OCI-LY3 (cell line): ENCODE data around the gene HNRNPA3.
"Not testable (repeated sequence)": the region's sequence is repeated elsewhere in the genome, so short reads cannot be mapped to it uniquely, and the experiment has no call there.

Experiments
- H2AFZ ChIP-seq: fragments of 200-600, 300-600 bp; shearing (Covaris generic); 2 replicates; pipeline ENCODE4 v1.6.0; 2014; ENCODE audit warnings: antibody characterized with exemption, low read depth, low read length
- H3K27ac ChIP-seq: fragments of 200-600, 300-600 bp; sonication (generic); 2 replicates; pipeline ENCODE4 v1.5.1; 2014; ENCODE audit warnings: mild to moderate bottlenecking, low read length, moderate library complexity, mixed read lengths
- H3K27me3 ChIP-seq: fragments of 200-600, 300-600 bp; sonication (generic); 2 replicates; pipeline ENCODE4 v1.6.1; 2014; ENCODE audit warnings: low read depth, low read length, mixed read lengths
- H3K36me3 ChIP-seq: fragments of 200-600, 300-600 bp; sonication (generic); replicated peaks from 2 replicates; pipeline ENCODE3; 2014; ENCODE audit warnings: low read depth, low read length, mixed read lengths
- H3K4me1 ChIP-seq: fragments of 300-600, 200-600 bp; sonication (generic); 2 replicates; pipeline ENCODE4 v1.6.1; 2014; ENCODE audit warnings: low read length, mixed read lengths
- H3K4me2 ChIP-seq: fragments of 200-600, 300-600 bp; sonication (generic); 2 replicates; pipeline ENCODE4 v1.6.1; 2014; ENCODE audit warnings: low read length, mixed read lengths
- H3K4me3 ChIP-seq: fragments of 300-600, 200-600 bp; sonication (generic); 2 replicates; pipeline ENCODE4 v1.5.1; 2014; ENCODE audit warnings: antibody characterized with exemption, mild to moderate bottlenecking, low read length, moderate library complexity
- H3K79me2 ChIP-seq: fragments of 300-600, 200-600 bp; shearing (Covaris generic); 2 replicates; pipeline ENCODE4 v1.6.1; 2014; ENCODE audit warnings: mild to moderate bottlenecking, low read length, mixed read lengths
- H3K9ac ChIP-seq: fragments of 300-600, 200-600 bp; shearing (Covaris generic); 2 replicates; pipeline ENCODE4 v1.6.0; 2014; ENCODE audit warnings: mild to moderate bottlenecking, low read length, moderate library complexity
- H3K9me3 ChIP-seq: fragments of 200-600, 300-600 bp; shearing (Covaris generic); 2 replicates; pipeline ENCODE4 v1.6.1; 2014; ENCODE audit warnings: low read length, mixed read lengths; ENCODE audit not compliant: insufficient read depth
- H4K20me1 ChIP-seq: fragments of 200-600, 300-600 bp; sonication (generic); 2 replicates; pipeline ENCODE4 v1.6.1; 2016; ENCODE audit warnings: low read length, mixed read lengths; ENCODE audit not compliant: insufficient read depth
- CTCF ChIP-seq: fragments of 200-600, 300-600 bp; sonication (generic); IDR thresholded peaks from 2 replicates; pipeline ENCODE4 v1.5.1; 2014; ENCODE audit warnings: antibody characterized with exemption, low read length, low read depth
- EZH2phosphoT487 ChIP-seq: fragments of 200-600 bp; shearing (Covaris generic); IDR thresholded peaks from 2 replicates; pipeline ENCODE4 v1.6.1; 2018; ENCODE audit warnings: antibody characterized with exemption, mixed run types, low read depth

HNRNPA3 gene

DNA sequence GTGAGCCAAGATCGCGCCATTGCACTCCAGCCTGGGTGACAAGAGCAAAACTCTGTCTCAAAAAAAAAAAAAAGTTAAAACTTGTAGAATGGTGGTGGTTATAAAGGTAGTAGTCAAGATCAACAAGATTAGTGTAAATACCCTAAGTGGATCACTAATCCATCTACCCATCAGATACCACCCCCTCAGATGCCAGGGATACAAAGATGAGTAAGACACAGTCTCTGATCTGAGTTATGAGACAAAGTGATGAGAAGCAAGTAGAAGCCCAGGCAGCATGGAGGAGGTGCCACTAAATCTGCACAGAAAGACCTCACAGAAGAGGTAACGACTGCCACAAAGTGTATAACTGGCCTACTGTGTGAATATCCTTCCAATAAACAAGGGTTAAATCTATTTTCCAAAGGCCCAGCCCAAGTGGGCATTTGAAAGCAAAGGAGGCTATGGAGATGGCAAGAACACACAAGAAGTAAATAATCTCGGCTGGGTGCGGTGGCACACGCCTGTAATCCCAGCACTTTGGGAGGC lies 31.7 kb downstream of the HNRNPA3 start:
- TF ChIP-seq CTCF (no peak), EZH2phosphoT487 (no peak)
- H4K20me1 ChIP-seq: peaks cover 54% of the 10 kb centered on the region
- H3K4me3 ChIP-seq: no peak overlapping the region
- no peak overlapping the region for H3K27ac ChIP-seq
- H3K9ac ChIP-seq: no peak overlapping the region
- peaks cover 93% of the 10 kb centered on the region for H3K79me2 ChIP-seq
- no peaks in the 10 kb centered on the region for H3K9me3 ChIP-seq
- no peaks in the 10 kb centered on the region for H3K27me3 ChIP-seq
- peaks cover 20% of the 10 kb centered on the region for H3K4me1 ChIP-seq
- no peaks in the 10 kb centered on the region for H3K36me3 ChIP-seq
- no peak overlapping the region for H2AFZ ChIP-seq
- H3K4me2 ChIP-seq: no peak overlapping the region

DNA sequence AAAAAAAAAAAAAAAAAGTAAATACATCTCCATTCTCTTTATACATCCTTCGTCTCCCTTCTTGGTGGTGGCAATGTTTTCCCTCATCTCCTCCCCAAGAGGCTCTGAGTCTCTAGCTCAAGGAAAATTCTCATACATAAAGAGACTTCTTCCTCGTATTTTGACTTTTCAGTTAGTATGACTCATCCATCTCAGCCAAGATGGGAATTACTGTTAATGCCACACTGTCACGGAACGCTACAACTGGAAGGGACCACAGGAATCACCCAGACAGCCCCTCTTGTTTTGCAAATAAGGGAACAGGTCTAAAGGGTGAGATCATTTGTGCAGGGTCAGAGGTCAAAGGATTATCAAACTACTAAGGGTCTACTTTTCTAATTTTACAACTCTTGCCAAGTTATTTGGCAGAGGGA lies 32.4 kb downstream of the HNRNPA3 start:
- H3K4me1 ChIP-seq: peaks cover 13% of the 10 kb centered on the region
- no peak overlapping the region for H3K9ac ChIP-seq
- no peak overlapping the region for H3K4me2 ChIP-seq

GRCh38 chr2:177246000-177246399 lies 33.4 kb downstream of the HNRNPA3 start:
- Histone ChIP-seq H3K9ac (no peak overlapping the region), H3K36me3 (no peaks in the 10 kb centered on the region), H3K27me3 (no peaks in the 10 kb centered on the region), H3K79me2 (peaks cover 93% of the 10 kb centered on the region), H3K4me3 (no peak overlapping the region), H3K4me2 (no peak overlapping the region), H3K4me1 (0 out of 2 replicates have a peak, but pooled peaks cover 4% of the 10 kb centered on the region), H3K9me3 (no peaks in the 10 kb centered on the region), H3K27ac (no peak overlapping the region), H2AFZ (no peak overlapping the region), H4K20me1 (peaks cover 56% of the 10 kb centered on the region)
- TF ChIP-seq CTCF (no peak), EZH2phosphoT487 (no peak)

More for the DNA sequence above, 32.4 kb downstream of the HNRNPA3 start:
- Histone ChIP-seq H3K9me3 (no peaks in the 10 kb centered on the region), H3K27ac (no peak overlapping the region), H4K20me1 (peaks cover 53% of the 10 kb centered on the region), H2AFZ (no peak overlapping the region), H3K4me3 (no peak overlapping the region), H3K27me3 (no peaks in the 10 kb centered on the region), H3K79me2 (peaks cover 93% of the 10 kb centered on the region), H3K36me3 (no peaks in the 10 kb centered on the region)
- TF ChIP-seq EZH2phosphoT487 (no peak), CTCF (no peak)

GRCh38 chr2:177246523-177247030 lies 34.0 kb downstream of the HNRNPA3 start:
- not testable (repeated sequence) for H3K27me3 ChIP-seq, H3K4me2 ChIP-seq, H3K4me3 ChIP-seq, H3K4me1 ChIP-seq, H2AFZ ChIP-seq, H3K27ac ChIP-seq, H3K36me3 ChIP-seq, H3K9me3 ChIP-seq, H3K9ac ChIP-seq
- peaks cover 61% of the 10 kb centered on the region for H4K20me1 ChIP-seq
- H3K79me2 ChIP-seq: peaks cover 93% of the 10 kb centered on the region
